ENCODE data around the gene MACROD2.

MACROD2 gene

DNA sequence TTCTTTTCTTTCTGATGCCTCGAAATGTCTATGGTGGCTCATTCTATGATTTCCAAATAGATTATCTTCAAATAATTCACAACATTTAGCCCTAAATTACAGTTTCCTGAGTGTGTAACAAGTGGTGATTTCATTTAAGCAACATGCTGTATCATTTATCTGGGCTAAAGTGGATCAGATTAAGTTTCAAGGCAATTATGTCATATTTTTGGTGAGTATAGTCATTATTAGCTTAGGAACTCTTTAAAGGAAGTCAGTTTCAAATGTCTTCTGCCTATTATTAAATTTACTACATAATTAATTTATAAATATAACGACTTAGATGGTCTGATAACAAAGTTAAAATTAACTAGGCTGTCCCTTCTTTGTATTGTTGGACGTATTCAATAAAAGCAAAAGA is 1190.0 kb downstream of the MACROD2 start:
- ChIA-PET CTCF (no interaction called here), POLR2A (no interaction called here)

More for the DNA sequence above, 1190.0 kb downstream of the MACROD2 start:
- Histone ChIP-seq H3K36me3 (ENCODE audit: control insufficient read depth in 2 of 2, insufficient read depth in 1 of 2, low read length in 2 of 2) (no peaks in the 10 kb centered on the region), H3K9me3 (ENCODE audit: control insufficient read depth, insufficient read depth, low read depth, low read length) (no peaks in the 10 kb centered on the region), H3K4me1 (ENCODE audit: control insufficient read depth, insufficient read depth, low read length) (no peaks in the 10 kb centered on the region), H3K27ac (ENCODE audit: extremely low read depth, low read depth, low read length) (no peak overlapping the region), H3K4me3 (ENCODE audit: low read depth, low read length) (no peak overlapping the region)
- TF ChIP-seq ZNF37A (tag by site-specific recombination; IDR thresholded peaks at IDR 0.05) (no peak), ZNF707 (tag by site-specific recombination; IDR thresholded peaks at IDR 0.05) (no peak), KLF9 (tag by site-specific recombination; IDR thresholded peaks at IDR 0.05; ENCODE audit: low read depth) (no peak), ZNF701 (tag by site-specific recombination; IDR thresholded peaks at IDR 0.05) (no peak), ZFP37 (tag by site-specific recombination; IDR thresholded peaks at IDR 0.05) (no peak), BCL11B (tag by site-specific recombination; IDR thresholded peaks at IDR 0.05; ENCODE audit: low read depth) (no peak), ZNF76 (tag by site-specific recombination; IDR thresholded peaks at IDR 0.05; ENCODE audit: borderline replicate concordance, low read depth) (no peak), ZNF558 (tag by site-specific recombination; IDR thresholded peaks at IDR 0.05) (no peak), ZNF324 (tag by site-specific recombination; IDR thresholded peaks at IDR 0.05) (no peak)
- TF ChIP-seq, protein P1, sequence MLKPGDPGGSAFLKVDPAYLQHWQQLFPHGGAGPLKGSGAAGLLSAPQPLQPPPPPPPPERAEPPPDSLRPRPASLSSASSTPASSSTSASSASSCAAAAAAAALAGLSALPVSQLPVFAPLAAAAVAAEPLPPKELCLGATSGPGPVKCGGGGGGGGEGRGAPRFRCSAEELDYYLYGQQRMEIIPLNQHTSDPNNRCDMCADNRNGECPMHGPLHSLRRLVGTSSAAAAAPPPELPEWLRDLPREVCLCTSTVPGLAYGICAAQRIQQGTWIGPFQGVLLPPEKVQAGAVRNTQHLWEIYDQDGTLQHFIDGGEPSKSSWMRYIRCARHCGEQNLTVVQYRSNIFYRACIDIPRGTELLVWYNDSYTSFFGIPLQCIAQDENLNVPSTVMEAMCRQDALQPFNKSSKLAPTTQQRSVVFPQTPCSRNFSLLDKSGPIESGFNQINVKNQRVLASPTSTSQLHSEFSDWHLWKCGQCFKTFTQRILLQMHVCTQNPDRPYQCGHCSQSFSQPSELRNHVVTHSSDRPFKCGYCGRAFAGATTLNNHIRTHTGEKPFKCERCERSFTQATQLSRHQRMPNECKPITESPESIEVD (tag by site-specific recombination; IDR thresholded peaks at IDR 0.05) = no peak
- TF ChIP-seq, protein P2, sequence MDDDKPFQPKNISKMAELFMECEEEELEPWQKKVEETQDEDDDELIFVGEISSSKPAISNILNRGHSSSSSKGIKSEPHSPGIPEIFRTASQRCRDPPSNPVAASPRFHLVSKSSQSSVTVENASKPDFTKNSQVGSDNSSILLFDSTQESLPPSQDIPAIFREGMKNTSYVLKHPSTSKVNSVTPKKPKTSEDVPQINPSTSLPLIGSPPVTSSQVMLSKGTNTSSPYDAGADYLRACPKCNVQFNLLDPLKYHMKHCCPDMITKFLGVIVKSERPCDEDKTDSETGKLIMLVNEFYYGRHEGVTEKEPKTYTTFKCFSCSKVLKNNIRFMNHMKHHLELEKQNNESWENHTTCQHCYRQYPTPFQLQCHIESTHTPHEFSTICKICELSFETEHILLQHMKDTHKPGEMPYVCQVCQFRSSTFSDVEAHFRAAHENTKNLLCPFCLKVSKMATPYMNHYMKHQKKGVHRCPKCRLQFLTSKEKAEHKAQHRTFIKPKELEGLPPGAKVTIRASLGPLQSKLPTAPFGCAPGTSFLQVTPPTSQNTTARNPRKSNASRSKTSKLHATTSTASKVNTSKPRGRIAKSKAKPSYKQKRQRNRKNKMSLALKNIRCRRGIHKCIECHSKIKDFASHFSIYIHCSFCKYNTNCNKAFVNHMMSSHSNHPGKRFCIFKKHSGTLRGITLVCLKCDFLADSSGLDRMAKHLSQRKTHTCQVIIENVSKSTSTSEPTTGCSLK (tag by site-specific recombination; IDR thresholded peaks at IDR 0.05) = no peak
- TF ChIP-seq, protein P3, sequence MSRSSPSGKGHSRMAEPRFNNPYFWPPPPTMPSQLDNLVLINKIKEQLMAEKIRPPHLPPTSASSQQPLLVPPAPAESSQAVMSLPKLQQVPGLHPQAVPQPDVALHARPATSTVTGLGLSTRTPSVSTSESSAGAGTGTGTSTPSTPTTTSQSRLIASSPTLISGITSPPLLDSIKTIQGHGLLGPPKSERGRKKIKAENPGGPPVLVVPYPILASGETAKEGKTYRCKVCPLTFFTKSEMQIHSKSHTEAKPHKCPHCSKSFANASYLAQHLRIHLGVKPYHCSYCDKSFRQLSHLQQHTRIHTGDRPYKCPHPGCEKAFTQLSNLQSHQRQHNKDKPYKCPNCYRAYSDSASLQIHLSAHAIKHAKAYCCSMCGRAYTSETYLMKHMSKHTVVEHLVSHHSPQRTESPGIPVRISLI (tag by site-specific recombination; IDR thresholded peaks at IDR 0.05) = no peak
- TF ChIP-seq, protein P4, sequence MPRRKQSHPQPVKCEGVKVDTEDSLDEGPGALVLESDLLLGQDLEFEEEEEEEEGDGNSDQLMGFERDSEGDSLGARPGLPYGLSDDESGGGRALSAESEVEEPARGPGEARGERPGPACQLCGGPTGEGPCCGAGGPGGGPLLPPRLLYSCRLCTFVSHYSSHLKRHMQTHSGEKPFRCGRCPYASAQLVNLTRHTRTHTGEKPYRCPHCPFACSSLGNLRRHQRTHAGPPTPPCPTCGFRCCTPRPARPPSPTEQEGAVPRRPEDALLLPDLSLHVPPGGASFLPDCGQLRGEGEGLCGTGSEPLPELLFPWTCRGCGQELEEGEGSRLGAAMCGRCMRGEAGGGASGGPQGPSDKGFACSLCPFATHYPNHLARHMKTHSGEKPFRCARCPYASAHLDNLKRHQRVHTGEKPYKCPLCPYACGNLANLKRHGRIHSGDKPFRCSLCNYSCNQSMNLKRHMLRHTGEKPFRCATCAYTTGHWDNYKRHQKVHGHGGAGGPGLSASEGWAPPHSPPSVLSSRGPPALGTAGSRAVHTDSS (tag by site-specific recombination; IDR thresholded peaks at IDR 0.05) = no peak
- TF ChIP-seq, protein P5, sequence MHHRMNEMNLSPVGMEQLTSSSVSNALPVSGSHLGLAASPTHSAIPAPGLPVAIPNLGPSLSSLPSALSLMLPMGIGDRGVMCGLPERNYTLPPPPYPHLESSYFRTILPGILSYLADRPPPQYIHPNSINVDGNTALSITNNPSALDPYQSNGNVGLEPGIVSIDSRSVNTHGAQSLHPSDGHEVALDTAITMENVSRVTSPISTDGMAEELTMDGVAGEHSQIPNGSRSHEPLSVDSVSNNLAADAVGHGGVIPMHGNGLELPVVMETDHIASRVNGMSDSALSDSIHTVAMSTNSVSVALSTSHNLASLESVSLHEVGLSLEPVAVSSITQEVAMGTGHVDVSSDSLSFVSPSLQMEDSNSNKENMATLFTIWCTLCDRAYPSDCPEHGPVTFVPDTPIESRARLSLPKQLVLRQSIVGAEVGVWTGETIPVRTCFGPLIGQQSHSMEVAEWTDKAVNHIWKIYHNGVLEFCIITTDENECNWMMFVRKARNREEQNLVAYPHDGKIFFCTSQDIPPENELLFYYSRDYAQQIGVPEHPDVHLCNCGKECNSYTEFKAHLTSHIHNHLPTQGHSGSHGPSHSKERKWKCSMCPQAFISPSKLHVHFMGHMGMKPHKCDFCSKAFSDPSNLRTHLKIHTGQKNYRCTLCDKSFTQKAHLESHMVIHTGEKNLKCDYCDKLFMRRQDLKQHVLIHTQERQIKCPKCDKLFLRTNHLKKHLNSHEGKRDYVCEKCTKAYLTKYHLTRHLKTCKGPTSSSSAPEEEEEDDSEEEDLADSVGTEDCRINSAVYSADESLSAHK (tag by site-specific recombination; IDR thresholded peaks at IDR 0.05) = no peak
- TF ChIP-seq, protein P6, sequence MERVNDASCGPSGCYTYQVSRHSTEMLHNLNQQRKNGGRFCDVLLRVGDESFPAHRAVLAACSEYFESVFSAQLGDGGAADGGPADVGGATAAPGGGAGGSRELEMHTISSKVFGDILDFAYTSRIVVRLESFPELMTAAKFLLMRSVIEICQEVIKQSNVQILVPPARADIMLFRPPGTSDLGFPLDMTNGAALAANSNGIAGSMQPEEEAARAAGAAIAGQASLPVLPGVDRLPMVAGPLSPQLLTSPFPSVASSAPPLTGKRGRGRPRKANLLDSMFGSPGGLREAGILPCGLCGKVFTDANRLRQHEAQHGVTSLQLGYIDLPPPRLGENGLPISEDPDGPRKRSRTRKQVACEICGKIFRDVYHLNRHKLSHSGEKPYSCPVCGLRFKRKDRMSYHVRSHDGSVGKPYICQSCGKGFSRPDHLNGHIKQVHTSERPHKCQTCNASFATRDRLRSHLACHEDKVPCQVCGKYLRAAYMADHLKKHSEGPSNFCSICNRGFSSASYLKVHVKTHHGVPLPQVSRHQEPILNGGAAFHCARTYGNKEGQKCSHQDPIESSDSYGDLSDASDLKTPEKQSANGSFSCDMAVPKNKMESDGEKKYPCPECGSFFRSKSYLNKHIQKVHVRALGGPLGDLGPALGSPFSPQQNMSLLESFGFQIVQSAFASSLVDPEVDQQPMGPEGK (tag by site-specific recombination; IDR thresholded peaks at IDR 0.05) = no peak
